ENCODE results near the gene MRPL53.

- TF ChIP-seq CTCF (IDR thresholded peaks at IDR 0.05; ENCODE audit: insufficient read depth, low read length) (peak; percentile 92), POLR2AphosphoS5 (IDR thresholded peaks at IDR 0.05; ENCODE audit: low read depth) (peak; percentile 47; the same call in 1 of the 2 replicates), REST (IDR thresholded peaks at IDR 0.05; ENCODE audit: insufficient replicate concordance, low read depth) (no peak)
Measured at GRCh38 chr2:74482801-74483674, 10.6 kb upstream of the MRPL53 start, which contains the start of the genes CCDC142 and TTC31.
